ENCODE measurements around the gene HECW1.
"Not testable (repeated sequence)": the region's sequence is repeated elsewhere in the genome, so short reads cannot be mapped to it uniquely, and the experiment has no call there.

HECW1 gene

GRCh38 chr7:43314379-43315158 lies 202.1 kb downstream of the HECW1 start:
- DNase-seq: no peak

GRCh38 chr7:43317075-43317474 lies 204.6 kb downstream of the HECW1 start:
- no peak for DNase-seq

- DNase-seq: no peak
Observed at GRCh38 chr7:43318188-43318770, 205.8 kb downstream of the HECW1 start.

- DNase-seq: no peak
Observed at GRCh38 chr7:43325595-43325994, 213.1 kb downstream of the HECW1 start.

- DNase-seq: no peak
Observed at GRCh38 chr7:43328336-43328735, 215.9 kb downstream of the HECW1 start.

GRCh38 chr7:43328785-43329380 lies 216.4 kb downstream of the HECW1 start:
- no peak for DNase-seq

GRCh38 chr7:43332193-43332796 lies 219.8 kb downstream of the HECW1 start:
- no peak for DNase-seq

- DNase-seq: no peak
Observed at GRCh38 chr7:43337191-43337590, 224.7 kb downstream of the HECW1 start.

GRCh38 chr7:43337811-43338210 lies 225.4 kb downstream of the HECW1 start:
- no peak for DNase-seq

- DNase-seq: no peak
Observed at GRCh38 chr7:43341132-43341531, 228.7 kb downstream of the HECW1 start.

- not testable (repeated sequence) for DNase-seq
Observed at GRCh38 chr7:43343417-43343816, 231.0 kb downstream of the HECW1 start.

- DNase-seq: not testable (repeated sequence)
Observed at GRCh38 chr7:43345696-43346095, 233.2 kb downstream of the HECW1 start.

GRCh38 chr7:43351683-43352082 lies 239.2 kb downstream of the HECW1 start:
- no peak for DNase-seq

GRCh38 chr7:43353902-43354301 lies 241.5 kb downstream of the HECW1 start:
- no peak for DNase-seq

- no peak for DNase-seq
Observed at GRCh38 chr7:43362652-43363034, 250.2 kb downstream of the HECW1 start.

- no peak for DNase-seq
Observed at GRCh38 chr7:43363035-43363791, 250.8 kb downstream of the HECW1 start.

- DNase-seq: no peak
Observed at GRCh38 chr7:43364391-43364790, 251.9 kb downstream of the HECW1 start.

- DNase-seq: no peak
Observed at GRCh38 chr7:43372676-43373355, 260.4 kb downstream of the HECW1 start.

GRCh38 chr7:43377196-43377960 lies 264.9 kb downstream of the HECW1 start:
- DNase-seq: no peak

GRCh38 chr7:43379210-43379609 lies 266.8 kb downstream of the HECW1 start:
- no peak for DNase-seq

- no peak for DNase-seq
Observed at GRCh38 chr7:43384616-43385308, 272.3 kb downstream of the HECW1 start.

All from stimulated activated naive CD4-positive, alpha-beta T cell (primary cell).